GM18520 (cell line): ENCODE results near the gene NDUFV1.
"Not testable (repeated sequence)": the region's sequence is repeated elsewhere in the genome, so short reads cannot be mapped to it uniquely, and the experiment has no call there.

Experiments
- ATAC-seq: cut with Tn5 transposase; IDR thresholded peaks from one replicate; pipeline ENCODE4 v1.9.1; 2021; ENCODE audit not compliant: unreplicated experiment

The NDUFV1 gene

DNA sequence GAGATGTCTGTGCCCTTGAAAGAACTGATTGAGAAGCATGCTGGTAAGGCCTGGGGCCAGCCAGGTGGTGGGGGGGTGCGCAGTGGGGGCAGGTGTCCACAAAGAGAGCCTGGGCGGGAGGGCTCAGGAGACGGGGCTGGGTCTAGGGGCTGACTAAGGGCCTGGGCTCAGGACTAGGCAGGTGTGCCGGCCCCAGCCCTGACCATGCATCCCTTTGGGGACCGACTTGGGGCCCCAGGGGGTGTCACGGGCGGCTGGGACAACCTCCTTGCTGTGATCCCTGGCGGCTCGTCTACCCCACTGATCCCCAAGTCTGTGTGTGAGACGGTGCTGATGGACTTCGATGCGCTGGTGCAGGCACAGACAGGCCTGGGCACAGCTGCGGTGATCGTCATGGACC, 4.4 kb downstream of the NDUFV1 start:
- no peak for ATAC-seq

DNA sequence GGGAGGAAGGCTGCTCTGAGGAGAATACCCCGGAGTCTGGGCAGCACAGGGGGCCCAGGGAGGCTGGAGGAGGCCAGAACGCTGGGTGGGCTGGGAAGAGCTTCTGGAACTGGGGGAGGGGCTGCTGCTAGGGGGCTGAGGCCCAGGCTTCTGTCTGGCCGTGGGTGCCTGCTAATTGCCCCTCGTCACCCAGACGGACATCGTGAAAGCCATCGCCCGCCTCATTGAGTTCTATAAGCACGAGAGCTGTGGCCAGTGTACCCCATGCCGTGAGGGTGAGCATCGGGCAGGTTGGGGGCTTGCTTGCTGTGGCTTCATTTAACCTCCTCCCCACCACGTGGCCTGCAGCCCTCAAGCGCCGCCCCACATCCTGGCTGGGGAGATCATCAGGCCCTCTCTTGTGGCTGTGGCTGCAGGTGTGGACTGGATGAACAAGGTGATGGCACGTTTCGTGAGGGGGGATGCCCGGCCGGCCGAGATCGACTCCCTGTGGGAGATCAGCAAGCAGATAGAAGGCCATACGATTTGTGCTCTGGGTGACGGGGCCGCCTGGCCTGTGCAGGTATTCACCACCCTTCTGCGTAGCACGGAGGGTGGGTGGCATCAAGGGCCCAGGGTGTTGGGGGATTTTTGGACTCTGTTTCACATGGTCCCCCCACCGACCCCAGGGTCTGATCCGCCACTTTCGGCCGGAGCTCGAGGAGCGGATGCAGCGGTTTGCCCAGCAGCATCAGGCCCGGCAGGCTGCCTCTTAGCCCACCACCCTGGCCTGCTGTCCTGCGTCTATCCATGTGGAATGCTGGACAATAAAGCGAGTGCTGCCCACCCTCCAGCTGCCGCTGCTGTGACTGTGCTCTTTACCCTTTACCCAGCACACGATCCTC, 5.2 kb downstream of the NDUFV1 start:
- no peak for ATAC-seq

DNA sequence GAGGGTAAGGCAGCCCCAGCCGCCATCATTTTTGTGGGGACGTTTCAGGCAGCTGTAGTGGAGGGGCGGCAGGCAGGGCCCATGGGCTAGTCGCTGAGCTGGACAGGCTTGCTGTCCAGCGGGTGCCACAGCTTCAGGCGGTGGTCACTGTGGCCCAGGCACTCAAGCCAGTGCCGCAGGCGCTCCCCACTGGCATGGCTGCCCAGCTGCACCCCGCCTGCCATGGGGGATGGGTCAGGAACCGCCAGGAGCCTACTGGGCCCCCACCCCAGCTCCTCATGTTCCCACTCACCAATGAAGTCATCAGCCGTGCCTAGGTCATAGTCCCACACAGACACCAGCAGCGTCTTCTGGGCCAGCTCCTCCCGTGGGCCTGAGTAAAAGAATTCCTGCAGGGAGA, 6.0 kb downstream of the NDUFV1 start:
- no peak for ATAC-seq

DNA sequence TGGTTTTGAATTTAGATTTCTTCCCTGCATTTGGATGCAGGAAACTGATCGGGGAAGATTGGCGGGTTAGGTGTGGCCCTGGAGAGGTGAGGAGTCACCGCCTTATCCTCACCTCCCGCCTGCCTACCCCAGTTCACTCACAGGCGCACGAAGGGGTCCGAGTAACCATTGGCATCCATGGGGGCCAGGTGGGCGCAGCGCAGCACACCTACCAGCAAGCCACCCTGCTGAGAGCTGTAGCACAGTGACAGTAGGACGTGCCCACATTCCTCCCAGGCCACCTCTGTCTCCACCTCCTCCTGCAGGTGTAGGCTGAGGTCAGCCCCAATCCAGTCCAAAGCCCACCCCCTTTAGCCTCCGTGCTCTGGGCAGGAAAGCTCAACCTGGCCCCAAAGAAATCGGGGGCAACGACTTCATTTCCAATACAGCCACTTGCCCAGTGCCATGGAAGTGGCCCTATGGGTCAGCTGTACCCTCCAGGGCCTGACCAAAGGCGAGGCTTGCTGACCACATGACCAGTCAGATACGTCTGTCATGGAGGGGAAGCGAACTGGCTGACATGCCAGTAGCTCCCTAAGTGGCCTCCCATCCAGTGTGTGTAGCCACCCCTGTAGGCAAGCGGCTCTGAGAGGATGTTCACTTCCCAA, 6.7 kb downstream of the NDUFV1 start:
- ATAC-seq, result no peak

DNA sequence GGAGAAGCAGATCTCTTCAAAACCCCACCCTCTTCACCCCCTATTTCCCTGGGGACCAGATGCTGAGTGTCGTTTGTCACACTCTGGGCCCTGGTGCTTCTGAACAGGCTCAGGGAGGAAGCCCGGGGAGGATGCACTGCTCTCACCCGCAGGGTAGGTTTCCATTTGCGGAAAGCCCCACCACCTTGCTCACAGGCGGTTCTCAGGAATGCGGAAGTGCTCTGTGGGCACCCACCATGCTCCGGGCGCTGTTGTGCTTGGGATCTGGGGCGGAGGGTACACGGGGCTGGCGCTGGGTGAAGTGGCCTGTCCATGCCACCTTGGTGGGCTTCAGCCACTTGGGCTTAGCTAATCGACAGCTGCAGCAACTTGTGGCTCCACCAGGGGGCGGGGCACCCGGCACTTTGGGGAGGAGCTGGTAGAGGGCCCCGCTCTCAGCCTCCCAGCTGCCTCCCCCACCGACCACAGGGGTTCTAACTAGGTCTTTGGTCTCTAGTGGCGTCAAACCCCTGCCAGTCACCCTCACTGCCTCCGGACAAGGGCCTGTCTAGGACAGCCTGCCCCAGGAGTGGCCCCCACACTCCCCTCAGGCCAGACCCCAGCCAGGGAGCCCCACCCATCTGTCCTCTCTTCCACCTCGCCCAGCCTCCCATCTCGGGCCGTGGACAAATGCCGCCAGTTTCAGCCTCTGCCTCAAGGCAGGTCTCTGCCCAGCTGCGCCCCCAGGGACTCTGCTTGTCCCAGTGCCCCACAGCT, 7.4 kb downstream of the NDUFV1 start:
- ATAC-seq, result peak; percentile 71

DNA sequence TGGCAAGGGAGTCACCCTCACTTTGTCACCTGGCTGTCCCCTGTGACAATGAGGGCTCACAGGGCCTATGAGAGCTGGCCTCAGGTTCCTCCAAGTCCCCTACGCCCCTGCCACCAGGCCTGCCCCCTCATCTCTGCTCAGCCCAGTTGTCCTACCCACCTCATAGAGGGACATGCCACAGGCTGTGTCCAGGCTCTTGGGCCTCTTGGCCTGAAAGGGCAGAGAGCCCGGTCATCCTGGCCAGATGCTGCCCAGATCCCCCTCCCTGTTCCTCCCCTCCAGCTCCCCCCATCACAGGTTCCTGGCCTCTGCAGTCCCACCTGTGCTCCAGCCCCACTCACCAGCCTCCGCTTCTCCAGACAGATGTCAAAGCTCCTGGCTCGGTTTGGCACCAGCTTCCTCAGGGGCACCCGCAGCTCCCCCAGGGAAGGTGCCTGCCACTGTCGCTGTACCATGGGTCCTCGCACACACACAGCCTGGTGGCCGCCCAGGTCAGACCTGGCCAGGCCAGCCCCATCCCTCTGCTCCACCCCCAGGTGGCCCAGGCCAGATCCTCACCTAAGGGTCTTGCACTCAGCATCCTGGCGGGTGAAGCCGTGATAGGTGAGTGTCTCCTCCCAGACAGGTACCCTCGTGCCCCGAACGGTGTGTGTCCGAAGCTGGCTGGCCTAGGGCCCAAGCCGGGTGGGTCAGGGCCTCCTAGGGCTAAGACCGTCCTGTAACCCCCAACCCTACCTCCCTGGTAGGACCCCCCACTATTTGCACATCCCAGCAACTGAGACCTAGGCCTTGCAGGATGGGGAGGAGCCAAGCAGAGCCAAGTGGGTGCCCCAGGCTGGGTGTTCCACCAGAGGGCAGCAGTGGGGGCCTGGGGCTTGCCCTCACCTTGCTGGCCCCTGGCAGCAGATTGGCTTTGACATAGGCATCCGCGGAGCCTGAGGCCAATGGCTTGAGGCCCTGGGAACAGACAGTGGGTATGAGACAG, 8.3 kb downstream of the NDUFV1 start:
- no peak for ATAC-seq

DNA sequence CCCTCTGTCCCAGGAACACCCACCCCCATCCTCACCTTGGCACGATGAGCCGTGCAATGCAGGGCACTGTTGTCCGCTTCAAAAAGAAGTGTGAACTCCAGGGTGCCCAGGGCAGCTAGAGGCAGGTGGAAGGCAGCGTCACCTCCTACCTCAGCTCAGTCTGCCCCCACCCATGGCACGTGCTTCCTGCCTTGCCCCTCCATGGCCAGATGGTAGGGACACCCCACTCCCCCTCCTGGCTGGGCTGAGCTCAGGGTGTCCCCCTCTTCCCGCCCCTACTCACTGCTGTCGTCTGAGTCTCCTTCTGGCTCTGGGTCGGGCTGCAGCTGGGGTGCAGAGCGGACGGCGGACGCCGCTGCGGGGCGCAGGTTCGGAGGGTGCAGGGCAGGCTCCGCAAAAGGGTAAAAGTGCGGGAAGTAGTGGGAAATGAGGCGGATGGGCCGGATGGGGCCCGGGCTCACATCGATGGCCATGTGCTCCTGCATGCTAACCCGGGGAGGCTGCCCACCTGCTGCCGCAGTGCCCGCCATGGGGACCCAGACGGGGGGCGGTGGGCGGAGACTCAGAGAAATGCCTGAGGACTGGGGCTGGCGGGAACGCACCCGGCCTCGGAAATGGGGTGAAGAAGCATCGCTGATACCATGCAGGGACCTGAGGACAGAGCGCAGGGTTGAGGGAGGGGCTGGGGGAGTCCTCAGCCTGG, 9.1 kb downstream of the NDUFV1 start:
- ATAC-seq, result no peak

DNA sequence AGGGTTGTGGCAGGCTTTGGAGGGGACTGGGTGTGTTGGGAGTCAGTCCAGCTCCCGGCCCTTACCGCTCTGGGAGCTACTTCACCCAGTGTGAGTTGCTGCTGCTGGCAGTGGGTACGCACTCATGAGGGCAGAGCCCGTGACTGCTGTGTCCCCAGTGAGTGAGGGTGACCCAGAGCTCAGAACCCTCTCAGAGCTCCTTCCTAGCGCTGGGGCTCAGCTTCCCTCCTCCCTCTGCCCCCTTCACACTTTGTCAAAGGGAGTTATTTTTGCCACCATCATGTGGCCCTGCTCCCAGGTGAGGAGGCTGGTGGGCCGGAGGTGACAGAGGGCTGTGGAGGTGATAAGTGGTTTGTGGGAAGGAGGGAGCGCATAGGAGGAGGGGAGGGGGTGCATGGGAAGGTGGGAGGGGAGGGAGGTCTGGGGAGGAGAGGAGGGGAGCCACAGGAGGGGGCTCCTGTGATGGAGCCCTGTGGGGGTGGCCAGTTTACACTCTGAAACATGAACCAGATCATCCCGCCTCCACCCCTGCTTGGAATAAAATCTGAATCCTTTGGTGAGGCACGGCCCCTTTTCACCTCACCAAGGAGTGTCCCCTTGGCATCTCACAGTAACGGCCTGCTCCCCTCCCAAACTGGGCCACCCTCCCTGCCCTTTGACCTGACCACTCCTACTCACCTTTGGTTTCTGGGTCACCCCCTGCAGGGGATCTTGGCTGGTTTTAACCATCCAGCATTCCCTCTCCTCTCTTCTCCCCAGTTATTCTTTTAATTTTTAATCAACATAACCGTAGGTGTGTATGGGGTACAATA, 9.9 kb downstream of the NDUFV1 start:
- no peak for ATAC-seq

DNA sequence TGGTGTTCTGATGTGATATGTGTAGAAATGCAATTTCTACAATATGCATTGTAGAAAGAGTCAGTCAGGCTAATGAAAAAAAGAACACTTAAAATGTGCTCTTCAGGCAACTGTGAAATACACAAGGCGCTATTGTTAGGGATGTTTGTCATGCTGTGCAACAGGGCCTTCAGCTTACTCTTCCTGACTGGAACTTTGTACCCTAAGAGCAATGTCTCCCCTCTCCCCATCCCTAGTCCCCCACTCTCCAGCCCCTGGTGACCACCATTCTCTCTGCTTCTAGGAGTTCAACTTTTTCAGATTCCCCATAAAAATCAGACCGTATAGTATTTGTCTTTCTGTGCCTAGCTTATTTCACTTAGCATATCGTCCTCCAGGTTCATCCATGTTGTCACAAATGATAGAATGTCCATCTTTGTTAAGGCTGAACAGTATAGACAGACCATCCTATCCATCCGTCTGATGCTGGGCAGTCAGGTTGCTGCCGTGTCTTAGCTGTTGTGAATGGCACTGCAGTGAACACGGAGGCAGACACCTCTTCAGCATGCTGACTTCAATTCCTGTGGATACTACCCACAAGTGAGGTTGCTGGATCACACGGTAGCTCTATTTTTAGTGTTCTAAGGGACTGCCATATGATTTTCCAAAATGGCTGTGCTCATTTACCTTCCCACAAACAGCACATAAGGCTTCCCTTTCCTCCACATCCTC, 10.7 kb downstream of the NDUFV1 start:
- no peak for ATAC-seq

DNA sequence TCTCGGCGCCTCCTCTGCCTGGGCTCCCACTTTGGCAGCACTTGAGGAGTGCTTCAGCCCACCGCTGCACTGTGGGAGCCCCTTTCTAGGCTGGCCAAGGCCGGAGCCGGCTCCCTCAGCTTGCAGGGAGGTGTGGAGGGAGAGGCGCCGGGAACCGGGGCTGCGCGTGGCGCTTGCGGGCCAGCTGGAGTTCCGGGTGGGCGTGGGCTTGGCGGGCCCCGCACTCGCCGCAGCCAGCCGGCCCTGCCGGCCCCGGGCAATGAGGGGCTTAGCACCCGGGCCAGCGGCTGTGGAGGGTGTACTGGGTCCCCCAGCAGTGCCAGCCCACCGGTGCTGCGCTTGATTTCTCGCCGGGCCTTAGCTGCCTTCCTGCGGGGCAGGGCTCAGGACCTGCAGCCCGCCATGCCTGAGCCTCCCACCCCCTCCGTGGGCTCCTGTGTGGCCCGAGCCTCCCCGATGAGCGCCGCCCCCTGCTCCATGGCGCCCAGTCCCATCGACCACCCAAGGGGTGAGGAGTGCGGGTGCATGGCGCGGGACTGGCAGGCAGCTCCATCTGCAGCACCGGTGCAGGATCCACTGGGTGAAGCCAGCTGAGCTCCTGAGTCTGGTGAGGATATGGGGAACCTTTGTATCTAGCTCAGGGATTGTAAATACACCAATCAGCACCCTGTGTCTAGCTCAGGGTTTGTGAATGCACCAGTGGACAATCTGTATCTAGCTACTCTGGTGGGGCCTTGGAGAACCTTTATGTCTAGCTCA, 12.3 kb downstream of the NDUFV1 start:
- not testable (repeated sequence) for ATAC-seq

DNA sequence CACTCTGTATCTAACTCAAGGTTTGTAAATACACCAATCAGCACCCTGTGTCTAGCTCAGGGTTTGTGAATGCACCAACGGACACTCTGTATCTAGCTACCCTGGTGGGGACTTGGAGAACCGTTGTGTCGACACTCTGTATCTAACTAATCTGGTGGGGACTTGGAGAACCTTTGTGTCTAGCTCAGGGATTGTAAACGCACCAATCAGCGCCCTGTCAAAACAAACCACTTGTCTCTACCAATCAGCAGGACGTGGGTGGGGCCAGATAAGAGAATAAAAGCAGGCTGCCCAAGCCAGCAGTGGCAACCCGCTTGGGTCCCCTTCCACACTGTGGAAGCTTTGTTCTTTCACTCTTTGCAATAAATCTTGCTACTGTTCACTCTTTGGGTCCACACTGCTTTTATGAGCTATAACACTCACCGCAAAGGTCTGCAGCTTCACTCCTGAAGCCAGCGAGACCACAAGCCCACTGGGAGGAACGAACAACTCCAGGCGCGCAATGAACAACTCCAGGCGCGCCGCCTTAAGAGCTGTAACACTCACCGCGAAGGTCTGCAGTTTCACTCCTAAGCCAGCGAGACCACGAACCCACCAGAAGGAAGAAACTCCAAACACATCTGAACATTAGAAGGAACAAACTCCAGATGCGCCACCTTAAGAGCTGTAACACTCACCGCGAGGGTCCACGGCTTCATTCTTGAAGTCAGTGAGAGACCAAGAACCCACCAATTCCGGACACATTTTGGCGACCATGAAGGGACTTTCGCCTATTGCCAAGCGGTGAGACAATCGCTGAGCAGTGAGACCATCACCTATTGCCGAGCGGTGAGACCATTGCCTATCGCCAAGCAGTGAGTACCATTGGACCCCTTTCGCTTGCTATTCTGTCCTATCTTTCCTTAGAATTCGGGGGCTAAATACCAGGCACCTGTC, 13.2 kb downstream of the NDUFV1 start:
- not testable (repeated sequence) for ATAC-seq

DNA sequence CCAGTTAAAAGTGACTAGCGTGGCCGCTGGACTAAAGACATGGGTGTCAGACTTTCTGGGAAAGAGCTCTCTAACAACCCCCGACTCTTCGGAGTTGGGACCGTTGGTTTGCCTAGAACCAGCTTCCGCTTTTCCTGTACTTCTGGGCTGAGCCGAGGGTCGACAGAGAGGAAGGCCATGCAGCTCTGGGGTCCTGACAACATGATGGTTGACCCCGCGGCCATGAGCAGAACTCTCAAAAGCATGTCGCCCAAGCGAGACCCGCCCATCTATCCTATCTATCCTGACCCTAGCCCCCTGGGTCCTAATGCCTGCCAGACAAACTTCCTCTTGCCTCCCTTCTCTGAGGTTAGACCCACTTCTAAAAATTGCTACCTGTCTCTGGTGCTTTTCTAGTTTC, 13.9 kb downstream of the NDUFV1 start:
- not testable (repeated sequence) for ATAC-seq

DNA sequence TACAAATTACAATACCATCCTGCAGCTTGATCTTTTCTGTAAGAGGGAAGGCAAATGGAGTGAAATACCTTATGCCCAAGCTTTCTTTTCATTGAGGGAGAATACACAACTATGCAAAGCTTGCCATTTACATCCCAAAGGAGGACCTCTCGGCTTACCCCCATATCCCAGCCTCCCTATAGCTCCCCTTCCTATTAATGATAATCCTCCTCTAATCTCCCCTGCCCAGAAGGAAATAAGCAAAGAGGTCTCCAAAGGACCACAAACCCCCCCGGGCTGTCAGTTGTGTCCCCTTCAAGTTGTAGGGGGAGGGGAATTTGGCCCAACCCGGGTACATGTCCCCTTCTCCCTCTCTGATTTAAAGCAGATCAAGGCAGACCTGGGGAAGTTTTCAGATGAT, 15.2 kb downstream of the NDUFV1 start:
- not testable (repeated sequence) for ATAC-seq

DNA sequence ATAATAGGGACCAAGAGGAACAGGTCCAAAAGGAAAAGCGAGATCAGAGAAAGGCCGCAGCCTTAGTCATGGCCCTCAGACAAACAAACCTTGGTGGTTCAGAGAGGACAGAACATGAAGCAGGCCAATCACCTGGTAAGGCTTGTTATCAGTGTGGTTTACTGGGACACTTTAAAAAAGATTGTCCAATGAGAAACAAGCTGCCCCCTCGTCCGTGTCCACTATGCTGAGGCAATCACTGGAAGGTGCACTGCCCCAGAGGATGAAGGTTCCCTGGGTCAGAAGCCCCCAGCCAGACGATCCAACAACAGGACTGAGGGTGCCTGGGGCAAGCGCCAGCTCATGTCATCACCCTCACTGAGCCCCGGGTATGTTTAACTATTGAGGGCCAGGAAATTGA, 16.2 kb downstream of the NDUFV1 start:
- ATAC-seq, result not testable (repeated sequence)

DNA sequence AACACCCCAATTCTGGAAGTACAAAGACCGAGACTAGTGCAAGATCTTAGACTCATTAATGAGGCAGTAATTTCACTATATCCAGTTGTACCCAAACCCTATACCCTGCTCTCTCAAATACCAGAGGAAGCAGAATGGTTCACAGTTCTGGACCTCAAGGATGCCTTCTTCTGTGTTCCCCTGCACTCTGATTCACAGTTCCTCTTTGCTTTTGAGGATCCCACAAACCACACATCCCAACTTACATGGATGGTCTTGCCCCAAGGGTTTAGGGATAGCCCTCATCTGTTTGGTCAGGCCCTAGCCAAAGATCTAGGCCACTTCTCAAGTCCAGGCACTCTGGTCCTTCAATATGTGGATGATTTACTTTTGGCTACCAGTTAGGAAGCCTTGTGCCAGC, 17.1 kb downstream of the NDUFV1 start:
- ATAC-seq, result not testable (repeated sequence)

DNA sequence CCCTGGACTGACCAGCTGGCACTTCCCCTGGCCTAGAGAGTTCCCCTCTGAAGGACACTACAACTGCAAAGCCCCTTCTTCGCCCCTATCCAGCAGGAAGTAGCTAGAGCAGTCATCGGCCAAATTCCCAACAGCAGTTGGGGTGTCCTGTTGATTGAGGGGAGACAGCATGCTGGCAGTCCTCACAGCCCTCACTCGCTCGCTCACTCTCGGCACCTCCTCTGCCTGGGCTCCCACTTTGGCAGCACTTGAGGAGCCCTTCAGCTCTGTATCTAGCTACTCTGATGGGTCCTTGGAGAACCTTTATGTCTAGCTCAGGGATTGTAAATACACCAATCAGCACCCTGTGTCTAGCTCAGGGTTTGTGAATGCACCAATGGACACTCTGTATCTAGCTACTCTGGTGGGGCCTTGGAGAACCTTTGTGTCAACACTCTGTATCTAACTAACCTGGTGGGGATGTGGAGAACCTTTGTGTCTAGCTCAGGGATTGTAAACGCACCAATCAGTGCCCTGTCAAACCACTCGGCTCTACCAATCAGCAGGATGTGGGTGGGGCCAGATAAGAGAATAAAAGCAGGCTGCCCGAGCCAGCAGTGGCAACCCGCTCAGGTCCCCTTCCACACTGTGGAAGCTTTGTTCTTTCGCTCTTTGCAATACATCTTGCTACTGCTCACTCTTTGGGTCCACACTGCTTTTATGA, 19.5 kb downstream of the NDUFV1 start:
- not testable (repeated sequence) for ATAC-seq
